Stimulated activated naive B cell treated with anti-CD40 and anti-IgM and Interleukin-4, amounts not matched to agents 10 μg/mL and 1 μg/mL and 100 μg/mL, for 72 hours (primary cell): ENCODE measurements around the gene SCYL1.

Experiments used
- ATAC-seq, 2 donors: fragments of 150-1000 bp; cut with Tn5 transposase; replicated peaks; 2 replicates each; pipeline ENCODE4 v1.10.0; 2021; ENCODE audit warnings: moderate library complexity in 1 of 2
- DNase-seq: peaks from one replicate; pipeline ENCODE4 v3.0.0; 2021
- H3K27ac Mint-ChIP-seq: one replicate; pipeline ENCODE4 v1.8.0; 2022; ENCODE audit warnings: mild to moderate bottlenecking, mixed read lengths
- H3K27me3 Mint-ChIP-seq, 2 donors: one replicate each; pipeline ENCODE4 v1.8.0; 2022; ENCODE audit warnings: mixed read lengths in 2 of 2
- H3K36me3 Mint-ChIP-seq, 2 donors: one replicate each; pipeline ENCODE4 v1.8.0; 2022; ENCODE audit warnings: mixed read lengths in 2 of 2, mild to moderate bottlenecking in 1 of 2
- H3K4me1 Mint-ChIP-seq, 2 donors: one replicate each; pipeline ENCODE4 v1.8.0; 2022; ENCODE audit warnings: mixed read lengths in 2 of 2, mild to moderate bottlenecking in 1 of 2
- H3K4me3 Mint-ChIP-seq, 2 donors: one replicate each; pipeline ENCODE4 v1.8.0; 2022; ENCODE audit warnings: mild to moderate bottlenecking in 2 of 2, mixed read lengths in 2 of 2, moderate library complexity in 1 of 2
- H3K9me3 Mint-ChIP-seq, 2 donors: one replicate each; pipeline ENCODE4 v1.8.0; 2022; ENCODE audit warnings: mixed read lengths in 2 of 2, mild to moderate bottlenecking in 1 of 2

SCYL1 gene

DNA sequence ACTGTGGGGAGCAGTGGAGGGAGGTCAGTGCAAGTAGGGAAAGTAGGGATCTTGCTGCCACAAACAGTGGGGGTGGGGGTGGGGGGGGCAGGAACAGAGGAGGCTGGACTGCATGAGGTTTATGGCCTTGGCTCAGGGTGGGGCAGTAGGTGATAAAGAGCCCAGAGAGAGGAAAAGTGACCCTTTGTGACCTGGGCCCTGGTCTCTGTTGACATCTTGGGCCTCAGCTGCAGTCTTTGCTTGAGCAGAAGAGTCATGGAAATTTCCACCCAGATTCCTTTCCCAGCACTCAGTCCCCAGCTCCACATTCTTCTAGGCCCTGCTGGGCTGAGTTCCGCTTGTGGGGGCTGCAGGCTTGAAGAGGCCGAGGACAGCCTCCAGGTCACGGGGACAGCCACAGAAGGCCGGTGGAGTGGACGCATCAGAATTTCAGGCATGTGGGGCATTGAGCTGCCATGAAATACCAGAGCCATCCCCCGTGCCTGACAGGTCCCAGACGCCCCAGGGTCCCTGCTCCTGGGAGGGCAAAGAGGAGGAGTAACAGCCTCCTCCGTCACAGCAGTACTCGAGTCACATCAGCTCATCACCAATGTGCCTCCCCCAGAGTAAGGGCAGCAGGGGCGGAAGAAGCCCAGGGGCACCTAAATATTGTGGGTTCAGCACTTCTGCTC, 35.7 kb upstream of the SCYL1 start:
- no peak for DNase-seq
- no peak overlapping the region for H3K4me3 Mint-ChIP-seq

DNA sequence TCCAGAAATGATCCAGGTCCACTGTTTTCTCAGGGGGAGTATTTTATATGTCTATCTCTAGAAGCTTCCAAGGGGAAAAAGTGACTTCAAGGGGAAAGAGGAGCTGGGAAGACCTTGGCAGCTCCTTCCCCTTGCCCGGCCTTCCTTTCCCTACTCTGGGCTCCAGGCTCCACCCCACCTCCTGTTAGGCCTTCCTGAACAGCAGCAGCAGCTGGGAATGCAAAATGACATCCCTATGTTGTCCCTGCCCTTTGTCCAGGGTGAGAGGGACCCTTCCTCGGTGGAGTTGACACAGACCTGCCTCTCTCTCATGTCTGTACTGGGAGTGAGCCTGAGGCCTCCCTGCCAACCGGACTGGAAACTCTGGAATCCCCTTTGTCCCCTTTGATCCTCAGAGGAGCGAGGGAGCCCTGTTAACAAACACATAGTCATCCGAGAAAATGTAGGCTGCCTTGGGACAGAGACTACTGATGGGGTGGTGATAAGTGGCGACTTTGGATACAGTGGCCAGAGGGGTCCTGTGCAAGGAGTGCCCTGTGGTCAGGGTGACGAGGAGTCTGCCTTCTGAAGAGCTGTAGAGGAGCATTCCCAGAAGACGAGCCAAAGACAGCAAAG, 35.1 kb upstream of the SCYL1 start:
- no peak overlapping the region for H3K4me3 Mint-ChIP-seq
- no peaks in the 10 kb centered on the region for H3K27me3 Mint-ChIP-seq
- H3K4me1 Mint-ChIP-seq, result peaks cover 59 to 85% of the 10 kb centered on the region in 2 donors
- H3K36me3 Mint-ChIP-seq, result peaks cover 0 to 3% of the 10 kb centered on the region in 2 donors
- no peaks in the 10 kb centered on the region for H3K9me3 Mint-ChIP-seq
- DNase-seq (no peak), ATAC-seq (no peak)
- peak overlapping the region; percentile 68 for H3K27ac Mint-ChIP-seq

More for the DNA sequence above, 35.7 kb upstream of the SCYL1 start:
- Mint-ChIP-seq H3K27me3 (no peaks in the 10 kb centered on the region), H3K9me3 (no peaks in the 10 kb centered on the region), H3K36me3 (no peaks in the 10 kb centered on the region), H3K4me1 (peaks cover 53 to 78% of the 10 kb centered on the region in 2 donors), H3K27ac (peak overlapping the region; percentile 87)
- no peak for ATAC-seq

DNA sequence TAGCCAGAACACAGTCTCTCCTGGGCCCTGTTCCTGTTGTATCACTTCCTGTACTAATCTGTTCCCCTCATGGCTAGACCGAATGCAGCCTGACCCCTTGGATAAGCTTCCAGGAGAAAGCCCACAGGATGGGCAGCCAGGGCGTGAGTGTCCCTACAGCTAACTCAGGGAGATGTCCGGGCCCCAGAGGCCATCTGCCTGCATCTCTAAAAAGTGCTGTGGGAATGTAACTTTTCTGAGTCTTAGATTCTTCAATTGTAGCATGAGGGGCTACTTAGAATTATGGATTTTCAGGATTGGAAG, 33.8 kb upstream of the SCYL1 start:
- ATAC-seq, result no peak
- peaks cover 0 to 3% of the 10 kb centered on the region in 2 donors for H3K36me3 Mint-ChIP-seq
- no peak for DNase-seq
- peaks cover 56 to 90% of the 10 kb centered on the region in 2 donors for H3K4me1 Mint-ChIP-seq
- H3K27me3 Mint-ChIP-seq, result no peaks in the 10 kb centered on the region
- H3K9me3 Mint-ChIP-seq, result no peaks in the 10 kb centered on the region
- H3K4me3 Mint-ChIP-seq, result peak overlapping the region in 1 of 2 donors; percentile 36
- H3K27ac Mint-ChIP-seq, result peak overlapping the region; percentile 95

DNA sequence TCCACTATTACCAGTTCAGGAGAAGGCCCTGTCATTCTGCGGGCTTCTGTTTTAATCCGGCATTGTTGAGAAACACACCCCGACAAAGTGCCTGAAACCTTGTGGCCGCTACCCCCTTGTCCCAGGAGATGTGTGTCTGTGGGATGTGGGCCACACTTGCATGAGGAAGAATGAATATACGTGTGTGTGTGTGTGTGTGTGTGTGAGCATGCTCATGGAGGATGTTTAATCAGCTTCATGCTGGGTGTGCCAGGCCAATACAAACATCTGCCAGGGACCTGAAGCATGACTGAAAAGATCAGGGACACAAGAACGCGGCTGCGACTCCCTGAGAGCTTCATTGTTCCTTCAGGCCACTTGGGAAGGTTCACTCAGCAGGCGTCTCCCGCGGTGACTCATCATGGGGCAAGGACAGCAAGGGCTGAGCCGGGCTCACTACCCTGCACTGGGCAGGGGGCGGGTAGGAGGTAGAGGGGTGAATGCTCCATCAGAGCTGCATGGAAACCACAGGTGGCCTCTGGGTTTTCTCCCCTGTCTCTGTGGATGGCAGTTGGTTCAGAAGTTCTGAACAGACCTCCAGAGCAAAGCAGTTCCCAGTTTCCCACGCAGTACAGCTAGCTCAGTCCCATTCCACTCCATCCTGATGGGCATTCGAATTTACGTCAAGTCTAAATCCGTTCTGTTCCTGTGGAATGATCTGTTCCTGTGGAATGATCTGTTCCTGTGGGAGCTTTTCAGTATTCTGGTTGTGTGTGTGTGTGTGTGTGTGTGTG, 33.1 kb upstream of the SCYL1 start:
- H3K4me1 Mint-ChIP-seq, result peaks cover 55 to 90% of the 10 kb centered on the region in 2 donors
- no peaks in the 10 kb centered on the region for H3K27me3 Mint-ChIP-seq
- no peaks in the 10 kb centered on the region for H3K9me3 Mint-ChIP-seq
- DNase-seq (peak; percentile 39), ATAC-seq (peak in 1 of 2 donors; percentile 14)
- peak overlapping the region; percentile 95 for H3K27ac Mint-ChIP-seq
- peak overlapping the region; percentile 73 to 82 for H3K4me3 Mint-ChIP-seq
- H3K36me3 Mint-ChIP-seq, result peaks cover 0 to 3% of the 10 kb centered on the region in 2 donors

DNA sequence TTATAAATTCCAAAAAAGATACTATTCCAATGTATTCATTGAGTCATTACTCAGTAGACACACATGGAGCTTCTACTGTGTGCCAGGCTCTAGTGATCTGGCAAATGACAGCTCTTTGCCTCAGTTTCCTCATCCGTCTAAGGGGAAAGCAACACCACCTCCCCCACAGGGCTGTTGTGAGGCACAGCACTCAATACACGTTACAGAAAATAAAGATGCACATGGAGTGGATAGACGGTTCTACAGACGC, 32.6 kb upstream of the SCYL1 start:
- no peaks in the 10 kb centered on the region for H3K9me3 Mint-ChIP-seq
- peak overlapping the region; percentile 73 to 82 for H3K4me3 Mint-ChIP-seq
- peaks cover 56 to 90% of the 10 kb centered on the region in 2 donors for H3K4me1 Mint-ChIP-seq
- no peak for DNase-seq
- no peaks in the 10 kb centered on the region for H3K27me3 Mint-ChIP-seq
- peaks cover 0 to 3% of the 10 kb centered on the region in 2 donors for H3K36me3 Mint-ChIP-seq
- no peak for ATAC-seq
- H3K27ac Mint-ChIP-seq, result peak overlapping the region; percentile 95

DNA sequence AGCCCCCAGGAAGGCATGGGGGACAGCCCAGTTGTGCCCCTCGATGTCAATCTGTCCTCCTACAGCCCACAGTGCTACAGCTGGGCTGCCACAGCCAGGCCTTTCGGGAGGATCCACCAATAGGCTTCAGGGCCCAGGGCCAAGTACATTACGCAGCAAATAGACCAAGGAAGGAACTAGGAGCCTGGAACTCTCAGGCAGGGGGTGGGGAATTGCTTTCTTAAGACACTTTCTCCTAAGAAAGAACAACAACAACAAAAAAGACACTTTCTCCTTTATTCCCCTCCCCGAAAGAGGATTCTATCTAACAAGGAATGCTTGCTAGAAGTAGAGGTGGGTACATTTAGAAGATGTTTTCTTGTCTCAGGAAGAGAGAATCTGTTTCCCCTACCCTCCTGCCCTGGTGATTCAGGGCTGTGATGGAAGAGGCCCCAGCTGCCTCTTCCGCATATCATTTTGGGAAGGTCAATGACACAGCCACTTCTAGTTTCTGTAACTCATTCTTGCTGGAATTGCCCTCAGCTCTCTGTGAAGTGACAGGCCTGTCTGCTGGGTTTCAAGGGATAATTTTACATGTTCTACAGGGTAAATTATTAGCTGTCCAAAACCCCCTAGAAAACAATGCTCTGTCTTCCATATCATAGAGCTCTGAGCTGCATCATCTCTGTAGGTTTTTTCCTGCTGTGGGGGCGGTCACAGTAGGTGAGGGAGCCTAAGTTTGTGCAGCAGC, 32.1 kb upstream of the SCYL1 start:
- H3K4me3 Mint-ChIP-seq, result peak overlapping the region; percentile 73 to 82
- no peaks in the 10 kb centered on the region for H3K27me3 Mint-ChIP-seq
- peaks cover 0 to 3% of the 10 kb centered on the region in 2 donors for H3K36me3 Mint-ChIP-seq
- H3K9me3 Mint-ChIP-seq, result no peaks in the 10 kb centered on the region
- peak; percentile 73 for DNase-seq
- H3K4me1 Mint-ChIP-seq, result peaks cover 51 to 86% of the 10 kb centered on the region in 2 donors
- peak; percentile 62 to 67 for ATAC-seq
- peak overlapping the region; percentile 95 for H3K27ac Mint-ChIP-seq

DNA sequence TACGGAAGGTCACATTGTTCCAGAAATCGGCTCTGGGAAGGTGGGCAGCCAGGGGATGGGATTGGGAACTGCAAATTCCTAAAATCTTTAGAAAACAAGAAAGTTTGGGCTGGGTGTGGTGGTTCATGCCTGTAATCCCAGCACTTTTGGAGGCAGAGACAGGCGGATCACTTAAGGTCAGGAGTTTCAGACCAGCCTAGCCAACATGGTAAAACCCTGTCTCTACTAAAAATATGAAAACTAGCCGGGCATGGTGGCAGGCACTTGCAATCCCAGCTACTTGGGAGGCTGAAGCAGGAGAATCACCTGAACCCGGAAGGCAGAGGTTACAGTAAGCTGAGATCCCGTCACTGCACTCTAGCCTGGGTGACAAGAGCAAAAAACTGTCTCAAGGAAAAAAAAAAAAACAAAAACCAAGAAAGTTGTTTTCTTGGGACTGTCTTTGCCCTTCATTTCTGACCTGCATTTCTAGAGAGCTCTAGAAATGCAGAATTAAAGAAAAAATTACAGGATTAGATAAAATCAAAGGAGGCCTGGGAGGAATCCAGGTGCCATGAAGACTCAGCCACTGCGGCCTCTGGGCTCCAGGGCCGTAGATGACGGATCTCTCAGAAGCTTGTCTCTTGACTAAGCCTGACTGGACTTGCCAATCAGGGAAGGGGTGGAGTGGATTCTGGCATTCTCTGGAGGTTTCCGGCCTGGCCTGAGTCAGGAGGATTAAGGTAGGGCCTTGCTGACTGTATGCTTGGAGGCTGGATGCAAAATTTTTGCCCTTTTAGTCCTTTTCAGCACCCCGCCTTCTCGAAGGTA, 31.3 kb upstream of the SCYL1 start:
- Mint-ChIP-seq H3K9me3 (no peaks in the 10 kb centered on the region), H3K27ac (peak overlapping the region; percentile 95), H3K4me3 (peak overlapping the region; percentile 73 to 82), H3K36me3 (peaks cover 0 to 3% of the 10 kb centered on the region in 2 donors), H3K4me1 (peaks cover 43 to 78% of the 10 kb centered on the region in 2 donors), H3K27me3 (no peaks in the 10 kb centered on the region)
- DNase-seq, result no peak
- no peak for ATAC-seq

DNA sequence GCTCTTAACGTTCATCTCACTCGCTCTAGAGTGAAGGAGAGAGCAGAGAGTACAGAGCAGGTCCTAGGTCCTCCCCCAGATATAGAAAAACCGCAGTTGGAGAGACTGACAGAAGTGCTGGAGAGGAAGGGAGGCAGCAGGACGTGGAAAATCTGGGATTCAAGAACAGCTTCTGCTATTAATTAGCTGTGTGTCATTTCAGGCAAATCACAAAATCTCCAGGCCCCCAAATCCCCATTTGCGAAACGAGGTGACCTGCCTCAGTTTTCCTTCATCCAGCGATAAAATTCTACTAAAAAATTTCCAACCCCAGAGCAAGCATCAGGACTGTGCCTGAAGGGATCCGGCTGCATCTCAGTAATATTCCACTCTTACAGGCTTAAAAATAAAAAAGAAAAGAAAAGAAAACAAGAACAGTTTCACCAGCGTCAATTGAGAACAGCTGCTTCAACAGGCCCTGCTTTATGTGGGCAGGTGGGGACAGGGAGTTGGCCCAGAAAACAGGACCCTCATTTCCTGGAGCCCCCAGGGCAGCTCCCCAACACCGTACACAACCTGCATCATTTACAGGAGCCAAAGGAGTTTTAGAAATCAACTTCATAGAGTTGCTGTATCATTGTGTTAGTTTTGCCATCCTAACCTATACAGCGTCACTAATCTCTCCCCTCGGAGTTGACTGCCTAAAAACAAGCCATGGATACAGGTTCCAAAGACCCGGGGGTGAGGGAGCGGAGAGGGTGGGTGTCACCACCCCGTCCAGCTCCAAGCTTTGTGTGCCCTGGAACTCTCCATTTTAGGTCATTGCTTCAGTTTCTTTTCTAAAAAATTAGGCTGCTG, 28.4 kb upstream of the SCYL1 start:
- peaks cover 28 to 51% of the 10 kb centered on the region in 2 donors for H3K4me1 Mint-ChIP-seq
- DNase-seq (no peak), ATAC-seq (peak; percentile 0)
- H3K4me3 Mint-ChIP-seq, result no peak overlapping the region
- H3K36me3 Mint-ChIP-seq, result peaks cover 0 to 3% of the 10 kb centered on the region in 2 donors
- H3K27ac Mint-ChIP-seq, result no peak overlapping the region
- no peaks in the 10 kb centered on the region for H3K9me3 Mint-ChIP-seq
- H3K27me3 Mint-ChIP-seq, result no peaks in the 10 kb centered on the region

DNA sequence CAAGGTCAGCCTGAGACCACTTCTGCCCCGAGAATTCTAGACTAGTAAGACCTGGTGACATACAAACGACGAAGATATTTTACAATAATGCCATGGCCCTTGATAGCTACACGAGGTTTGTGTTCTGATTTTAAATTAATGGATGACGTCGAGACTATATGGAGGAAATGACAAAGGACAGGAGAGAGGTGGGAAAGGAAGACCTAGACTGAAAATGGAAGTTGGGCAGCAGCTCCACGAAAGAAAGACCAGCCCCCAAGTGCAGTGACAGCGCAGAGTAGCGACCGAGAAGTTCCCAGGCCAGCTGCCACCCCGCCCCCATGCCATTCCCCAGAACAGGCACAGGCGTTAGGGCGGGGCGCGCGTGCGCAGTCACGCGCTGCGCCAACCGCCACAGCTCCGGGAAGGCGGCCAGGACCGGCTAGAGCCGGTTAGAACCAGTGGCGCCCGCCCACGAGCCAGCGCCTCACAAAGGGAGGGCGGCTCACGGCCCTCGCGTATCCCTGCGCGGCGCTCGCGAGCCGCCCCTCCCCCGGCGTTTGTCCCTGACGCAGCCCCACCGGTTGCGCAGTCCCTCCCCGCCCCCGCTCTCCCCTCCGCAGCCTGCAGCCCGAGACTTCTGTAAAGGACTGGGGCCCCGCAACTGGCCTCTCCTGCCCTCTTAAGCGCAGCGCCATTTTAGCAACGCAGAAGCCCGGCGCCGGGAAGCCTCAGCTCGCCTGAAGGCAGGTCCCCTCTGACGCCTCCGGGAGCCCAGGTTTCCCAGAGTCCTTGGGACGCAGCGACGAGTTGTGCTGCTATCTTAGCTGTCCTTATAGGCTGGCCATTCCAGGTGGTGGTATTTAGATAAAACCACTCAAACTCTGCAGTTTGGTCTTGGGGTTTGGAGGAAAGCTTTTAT, 27.5 kb upstream of the SCYL1 start:
- Mint-ChIP-seq H3K36me3 (peaks cover 0 to 3% of the 10 kb centered on the region in 2 donors), H3K27ac (no peak overlapping the region), H3K27me3 (no peaks in the 10 kb centered on the region), H3K4me1 (peaks cover 26 to 43% of the 10 kb centered on the region in 2 donors), H3K4me3 (no peak overlapping the region), H3K9me3 (no peaks in the 10 kb centered on the region)
- peak; percentile 66 to 77 for ATAC-seq
- DNase-seq, result peak; percentile 99

DNA sequence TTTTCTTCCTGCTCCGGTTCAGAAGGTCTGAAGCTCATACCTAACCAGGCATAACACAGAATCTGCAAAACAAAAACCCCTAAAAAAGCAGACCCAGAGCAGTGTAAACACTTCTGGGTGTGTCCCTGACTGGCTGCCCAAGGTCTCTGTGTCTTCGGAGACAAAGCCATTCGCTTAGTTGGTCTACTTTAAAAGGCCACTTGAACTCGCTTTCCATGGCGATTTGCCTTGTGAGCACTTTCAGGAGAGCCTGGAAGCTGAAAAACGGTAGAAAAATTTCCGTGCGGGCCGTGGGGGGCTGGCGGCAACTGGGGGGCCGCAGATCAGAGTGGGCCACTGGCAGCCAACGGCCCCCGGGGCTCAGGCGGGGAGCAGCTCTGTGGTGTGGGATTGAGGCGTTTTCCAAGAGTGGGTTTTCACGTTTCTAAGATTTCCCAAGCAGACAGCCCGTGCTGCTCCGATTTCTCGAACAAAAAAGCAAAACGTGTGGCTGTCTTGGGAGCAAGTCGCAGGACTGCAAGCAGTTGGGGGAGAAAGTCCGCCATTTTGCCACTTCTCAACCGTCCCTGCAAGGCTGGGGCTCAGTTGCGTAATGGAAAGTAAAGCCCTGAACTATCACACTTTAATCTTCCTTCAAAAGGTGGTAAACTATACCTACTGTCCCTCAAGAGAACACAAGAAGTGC, 26.7 kb upstream of the SCYL1 start:
- DNase-seq (peak; percentile 49), ATAC-seq (no peak)
- H3K4me1 Mint-ChIP-seq, result peaks cover 23 to 41% of the 10 kb centered on the region in 2 donors
- no peaks in the 10 kb centered on the region for H3K9me3 Mint-ChIP-seq
- H3K4me3 Mint-ChIP-seq, result no peak overlapping the region
- H3K36me3 Mint-ChIP-seq, result peaks cover 0 to 3% of the 10 kb centered on the region in 2 donors
- no peak overlapping the region for H3K27ac Mint-ChIP-seq
- no peaks in the 10 kb centered on the region for H3K27me3 Mint-ChIP-seq

DNA sequence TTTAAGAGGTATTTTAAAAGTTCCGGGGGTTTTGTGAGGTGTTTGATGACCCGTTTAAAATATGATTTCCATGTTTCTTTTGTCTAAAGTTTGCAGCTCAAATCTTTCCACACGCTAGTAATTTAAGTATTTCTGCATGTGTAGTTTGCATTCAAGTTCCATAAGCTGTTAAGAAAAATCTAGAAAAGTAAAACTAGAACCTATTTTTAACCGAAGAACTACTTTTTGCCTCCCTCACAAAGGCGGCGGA, 26.2 kb upstream of the SCYL1 start:
- Mint-ChIP-seq H3K36me3 (peaks cover 2 to 7% of the 10 kb centered on the region in 2 donors), H3K4me3 (no peak overlapping the region), H3K9me3 (no peaks in the 10 kb centered on the region), H3K4me1 (peaks cover 23 to 40% of the 10 kb centered on the region in 2 donors), H3K27me3 (no peaks in the 10 kb centered on the region), H3K27ac (no peak overlapping the region)
- ATAC-seq (no peak), DNase-seq (no peak)

DNA sequence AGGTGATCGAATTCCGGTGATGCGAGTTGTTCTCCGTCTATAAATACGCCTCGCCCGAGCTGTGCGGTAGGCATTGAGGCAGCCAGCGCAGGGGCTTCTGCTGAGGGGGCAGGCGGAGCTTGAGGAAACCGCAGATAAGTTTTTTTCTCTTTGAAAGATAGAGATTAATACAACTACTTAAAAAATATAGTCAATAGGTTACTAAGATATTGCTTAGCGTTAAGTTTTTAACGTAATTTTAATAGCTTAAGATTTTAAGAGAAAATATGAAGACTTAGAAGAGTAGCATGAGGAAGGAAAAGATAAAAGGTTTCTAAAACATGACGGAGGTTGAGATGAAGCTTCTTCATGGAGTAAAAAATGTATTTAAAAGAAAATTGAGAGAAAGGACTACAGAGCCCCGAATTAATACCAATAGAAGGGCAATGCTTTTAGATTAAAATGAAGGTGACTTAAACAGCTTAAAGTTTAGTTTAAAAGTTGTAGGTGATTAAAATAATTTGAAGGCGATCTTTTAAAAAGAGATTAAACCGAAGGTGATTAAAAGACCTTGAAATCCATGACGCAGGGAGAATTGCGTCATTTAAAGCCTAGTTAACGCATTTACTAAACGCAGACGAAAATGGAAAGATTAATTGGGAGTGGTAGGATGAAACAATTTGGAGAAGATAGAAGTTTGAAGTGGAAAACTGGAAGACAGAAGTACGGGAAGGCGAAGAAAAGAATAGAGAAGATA, 25.7 kb upstream of the SCYL1 start, which contains the start of gene MALAT1:
Gene MALAT1 (plus strand): TSS at position 69 of the 736 bp plus-strand sequence.
- no peaks in the 10 kb centered on the region for H3K9me3 Mint-ChIP-seq
- H3K27me3 Mint-ChIP-seq, result no peaks in the 10 kb centered on the region
- H3K4me3 Mint-ChIP-seq, result no peak within 1 kb of the TSS
- peak; percentile 7 to 13 for ATAC-seq
- peak; percentile 86 for DNase-seq
- no peak within 1 kb of the TSS for H3K27ac Mint-ChIP-seq
- H3K36me3 Mint-ChIP-seq, result peaks cover 7 to 12% of the 10 kb centered on the region in 2 donors
- peaks cover 25 to 40% of the 10 kb centered on the region in 2 donors for H3K4me1 Mint-ChIP-seq
